OCI-LY1 (cell line): ENCODE results near the gene PHC3.

Source experiments
- H2AFZ ChIP-seq: fragments of 200-600 bp; sonication (generic), shearing (Covaris generic); 2 replicates; pipeline ENCODE4 v1.6.0; 2014; ENCODE audit warnings: antibody characterized with exemption, mild to moderate bottlenecking, low read length
- H3F3A ChIP-seq: fragments of 200-600 bp; sonication (generic), shearing (Covaris generic); 2 replicates; pipeline ENCODE4 v1.6.0; 2014; ENCODE audit warnings: mild to moderate bottlenecking, antibody characterized with exemption, low read length, moderate library complexity; ENCODE audit not compliant: insufficient read depth
- H3K27ac ChIP-seq: fragments of 200-600 bp; sonication (generic); 2 replicates; pipeline ENCODE4 v1.5.1; 2014; ENCODE audit warnings: low read length, mixed run types, mild to moderate bottlenecking, low read depth; ENCODE audit not compliant: poor library complexity, severe bottlenecking
- H3K27me3 ChIP-seq: fragments of 200-600 bp; sonication (generic); 2 replicates; pipeline ENCODE4 v1.6.0; 2014; ENCODE audit warnings: antibody characterized with exemption, mild to moderate bottlenecking, low read length, moderate library complexity; ENCODE audit not compliant: insufficient read depth
- H3K36me3 ChIP-seq: fragments of 200-600 bp; sonication (generic); 2 replicates; pipeline ENCODE4 v1.6.1; 2014; ENCODE audit warnings: mild to moderate bottlenecking, antibody characterized with exemption, low read length, moderate library complexity, mixed read lengths; ENCODE audit not compliant: insufficient read depth
- H3K4me1 ChIP-seq: fragments of 200-600 bp; sonication (generic); 2 replicates; pipeline ENCODE4 v1.5.1; 2014; ENCODE audit warnings: mild to moderate bottlenecking, low read length, moderate library complexity; ENCODE audit not compliant: insufficient read depth, severe bottlenecking
- H3K4me2 ChIP-seq: fragments of 200-600 bp; sonication (generic), shearing (Covaris generic); 2 replicates; pipeline ENCODE4 v1.6.1; 2014; ENCODE audit warnings: low read length
- H3K4me3 ChIP-seq: fragments of 200-600 bp; sonication (generic); 2 replicates; pipeline ENCODE4 v1.5.1; 2014; ENCODE audit warnings: low read length, low read depth, mild to moderate bottlenecking, mixed read lengths; ENCODE audit not compliant: poor library complexity, severe bottlenecking
- H3K79me2 ChIP-seq: fragments of 200-600 bp; shearing (Covaris generic); 2 replicates; pipeline ENCODE4 v1.6.1; 2016; ENCODE audit warnings: mixed run types, low read length, mixed read lengths; ENCODE audit not compliant: insufficient read depth
- H3K9ac ChIP-seq: fragments of 200-600 bp; sonication (generic), shearing (Covaris generic); 2 replicates; pipeline ENCODE4 v1.6.1; 2014; ENCODE audit warnings: mild to moderate bottlenecking, low read length, mixed read lengths
- H3K9me2 ChIP-seq: fragments of 200-600 bp; sonication (generic), shearing (Covaris generic); 2 replicates; pipeline ENCODE4 v1.6.1; 2014; ENCODE audit warnings: low read depth, mild to moderate bottlenecking, low read length, mixed read lengths
- H3K9me3 ChIP-seq: fragments of 200-600 bp; shearing (Covaris generic); 2 replicates; pipeline ENCODE4 v1.6.1; 2014; ENCODE audit warnings: low read length, mixed read lengths
- H4K20me1 ChIP-seq: fragments of 200-600 bp; sonication (generic), shearing (Covaris generic); 2 replicates; pipeline ENCODE4 v1.6.0; 2016; ENCODE audit warnings: mild to moderate bottlenecking, low read length; ENCODE audit not compliant: insufficient read depth
- CTCF ChIP-seq: fragments of 200-600 bp; sonication (generic), shearing (Covaris generic); IDR thresholded peaks from 2 replicates; pipeline ENCODE4 v1.5.1; 2017; ENCODE audit warnings: mild to moderate bottlenecking, antibody characterized with exemption, low read length, moderate library complexity, mixed read lengths
- EZH2 ChIP-seq: fragments of 200-600 bp; sonication (generic), shearing (Covaris generic); IDR thresholded peaks from 2 replicates; pipeline ENCODE4 v1.8.0; 2017; ENCODE audit warnings: borderline replicate concordance, mixed run types, mild to moderate bottlenecking, antibody characterized with exemption, low read length, moderate library complexity, mixed read lengths

Gene PHC3

GRCh38 chr3:170076715-170077238, 104.8 kb downstream of the PHC3 start:
- Histone ChIP-seq H3K9me3 (no peaks in the 10 kb centered on the region; the same call in 1 of the 2 replicates), H2AFZ (no peak overlapping the region), H3K36me3 (no peaks in the 10 kb centered on the region; the same call in 1 of the 2 replicates), H3F3A (no peaks in the 10 kb centered on the region), H3K27ac (no peak overlapping the region), H3K79me2 (no peaks in the 10 kb centered on the region), H3K4me2 (no peak overlapping the region), H3K4me1 (no peaks in the 10 kb centered on the region), H3K9me2 (no peaks in the 10 kb centered on the region), H3K27me3 (no peaks in the 10 kb centered on the region), H3K9ac (no peak overlapping the region), H4K20me1 (no peaks in the 10 kb centered on the region), H3K4me3 (no peak overlapping the region)
- no peak for TF ChIP-seq CTCF
- TF ChIP-seq EZH2 = no peak

GRCh38 chr3:170075441-170076091, 106.0 kb downstream of the PHC3 start:
- Histone ChIP-seq H3K9me3 (no peaks in the 10 kb centered on the region; the same call in 1 of the 2 replicates), H3K79me2 (no peaks in the 10 kb centered on the region), H3K36me3 (no peaks in the 10 kb centered on the region; the same call in none of the 2 replicates), H3K4me3 (no peak overlapping the region), H3K9ac (no peak overlapping the region), H3F3A (no peaks in the 10 kb centered on the region), H3K27me3 (no peaks in the 10 kb centered on the region), H4K20me1 (no peaks in the 10 kb centered on the region), H3K4me2 (no peak overlapping the region), H3K9me2 (no peaks in the 10 kb centered on the region), H3K4me1 (no peaks in the 10 kb centered on the region), H2AFZ (no peak overlapping the region), H3K27ac (no peak overlapping the region)
- no peak for TF ChIP-seq CTCF
- no peak for TF ChIP-seq EZH2

- peak overlapping the region; percentile 59 for H3K4me2 ChIP-seq
Observed at GRCh38 chr3:170064108-170064507, 117.4 kb downstream of the PHC3 start.

More at GRCh38 chr3:170064108-170064507, 117.4 kb downstream of the PHC3 start:
- H3K4me3 ChIP-seq = no peak overlapping the region
- no peaks in the 10 kb centered on the region for H3K79me2 ChIP-seq
- H3K9me2 ChIP-seq = no peaks in the 10 kb centered on the region
- H3F3A ChIP-seq = no peaks in the 10 kb centered on the region
- TF ChIP-seq CTCF (no peak), EZH2 (no peak)
- no peaks in the 10 kb centered on the region for H3K9me3 ChIP-seq
- H3K27me3 ChIP-seq = no peaks in the 10 kb centered on the region
- H2AFZ ChIP-seq = no peak overlapping the region
- no peak overlapping the region for H3K27ac ChIP-seq
- no peak overlapping the region for H3K9ac ChIP-seq
- no peaks in the 10 kb centered on the region for H4K20me1 ChIP-seq
- H3K4me1 ChIP-seq = peaks cover 21% of the 10 kb centered on the region
- H3K36me3 ChIP-seq = peaks cover 3% of the 10 kb centered on the region; the same call in 1 of the 2 replicates
